Ishikawa (cell line): ENCODE results near the gene PDE6B.

Source experiments
- EP300 ChIP-seq: IDR thresholded peaks from 2 replicates; pipeline ENCODE4 v1.6.1; 2012; ENCODE audit warnings: borderline replicate concordance
- FOXM1 ChIP-seq: IDR thresholded peaks from 2 replicates; pipeline ENCODE4 v1.6.1; 2012; ENCODE audit warnings: low read depth, borderline replicate concordance
- NFIC ChIP-seq: IDR thresholded peaks from 2 replicates; pipeline ENCODE4 v1.6.1; 2012
- YY1 ChIP-seq: IDR thresholded peaks from 2 replicates; pipeline ENCODE4 v1.6.1; 2012; ENCODE audit warnings: low read depth

DNA sequence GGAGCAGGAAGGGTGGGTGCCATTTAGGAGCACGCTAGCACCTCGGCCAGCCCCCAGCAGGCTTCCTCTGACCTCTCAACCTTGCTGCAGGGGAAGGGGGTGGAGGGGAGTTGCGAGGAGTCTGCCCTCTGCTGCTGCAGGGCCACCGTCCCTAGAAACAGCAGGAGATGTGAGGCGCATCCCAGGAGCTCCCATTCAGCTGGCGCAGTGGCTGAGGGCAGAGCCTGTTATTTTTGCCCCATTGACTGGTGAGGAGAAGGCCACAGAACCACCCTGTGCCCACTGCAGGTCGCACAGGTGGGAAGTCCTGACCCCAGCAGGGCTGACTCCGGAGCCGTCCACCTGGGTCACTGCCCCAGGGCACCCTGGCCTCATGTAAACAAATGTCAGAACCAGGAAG is 8.0 kb downstream of the PDE6B start:
- TF ChIP-seq EP300: no peak
- no peak for TF ChIP-seq YY1
- TF ChIP-seq FOXM1: no peak
- no peak for TF ChIP-seq NFIC
